ENCODE measurements around the gene PHOX2A. TPM values are rescaled to one million over a fixed set of nuclear protein-coding genes. Genes with fewer than 3 reads are reported as not detected.
"Not testable (repeated sequence)": the region's sequence is repeated elsewhere in the genome, so short reads cannot be mapped to it uniquely, and the experiment has no call there.

PHOX2A gene
- total and polyA plus RNA-seq, 2 donors (not counting 1 experiment from before 2014, with no cell fraction given), result not detected

DNA sequence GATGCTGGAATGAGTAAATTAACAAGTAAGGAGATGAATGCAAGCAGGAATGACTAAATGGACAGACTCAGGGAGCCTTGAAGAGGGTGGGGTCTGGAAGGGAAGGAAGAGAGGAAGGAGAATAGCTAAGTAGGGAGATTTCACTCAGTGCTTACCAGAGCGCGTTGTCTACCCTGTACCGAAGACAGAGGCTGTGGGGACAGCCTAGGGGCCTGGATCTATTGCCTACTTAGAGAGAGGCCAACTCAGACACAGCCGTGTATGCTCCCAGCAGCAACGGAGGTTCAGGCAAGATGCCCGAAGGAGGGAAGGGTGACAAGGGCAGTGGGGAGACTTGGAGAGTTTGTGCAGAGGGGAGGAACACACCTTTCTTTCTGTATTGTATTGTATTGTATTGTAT, 27.3 kb downstream of the PHOX2A start, which contains the start of gene FOLR2:
Gene FOLR2, plus strand, starts transcription at position 157 of the 400 bp plus-strand sequence. CDS start 1,791 bp downstream, outside the sequence.
- Histone ChIP-seq H2AFZ (ENCODE audit: low read length) (no peak within 1 kb of the TSS), H3K4me1 (ENCODE audit: control insufficient read depth, extremely low read depth, insufficient read depth, low read length) (no peaks in the 10 kb centered on the region), H3K27me3 (ENCODE audit: control insufficient read depth, insufficient read depth, low read length) (peaks cover 12% of the 10 kb centered on the region), H3K36me3 (ENCODE audit: control insufficient read depth, insufficient read depth, low read length) (no peaks in the 10 kb centered on the region), H4K20me1 (ENCODE audit: control insufficient read depth, extremely low read depth, insufficient read depth, low read length) (no peaks in the 10 kb centered on the region), H3K4me2 (ENCODE audit: extremely low read depth, insufficient read depth, low read length) (no peak within 1 kb of the TSS), H3K27ac (ENCODE audit: insufficient read depth, low read length) (no peak within 1 kb of the TSS), H3K4me3 (replicated peaks in 1 of 4; ENCODE audit: control extremely low read depth in 1 of 4, insufficient read depth in 1 of 4, low read depth in 3 of 4, low read length in 4 of 4) (no peak within 1 kb of the TSS), H3K79me2 (ENCODE audit: control insufficient read depth, insufficient read depth, low read length) (no peaks in the 10 kb centered on the region), H3K9me3 (ENCODE audit: control insufficient read depth, insufficient read depth, low read depth, low read length) (no peaks in the 10 kb centered on the region), H3K9ac (ENCODE audit: insufficient read depth, low read length) (no peak within 1 kb of the TSS)
- TF ChIP-seq, protein P1, sequence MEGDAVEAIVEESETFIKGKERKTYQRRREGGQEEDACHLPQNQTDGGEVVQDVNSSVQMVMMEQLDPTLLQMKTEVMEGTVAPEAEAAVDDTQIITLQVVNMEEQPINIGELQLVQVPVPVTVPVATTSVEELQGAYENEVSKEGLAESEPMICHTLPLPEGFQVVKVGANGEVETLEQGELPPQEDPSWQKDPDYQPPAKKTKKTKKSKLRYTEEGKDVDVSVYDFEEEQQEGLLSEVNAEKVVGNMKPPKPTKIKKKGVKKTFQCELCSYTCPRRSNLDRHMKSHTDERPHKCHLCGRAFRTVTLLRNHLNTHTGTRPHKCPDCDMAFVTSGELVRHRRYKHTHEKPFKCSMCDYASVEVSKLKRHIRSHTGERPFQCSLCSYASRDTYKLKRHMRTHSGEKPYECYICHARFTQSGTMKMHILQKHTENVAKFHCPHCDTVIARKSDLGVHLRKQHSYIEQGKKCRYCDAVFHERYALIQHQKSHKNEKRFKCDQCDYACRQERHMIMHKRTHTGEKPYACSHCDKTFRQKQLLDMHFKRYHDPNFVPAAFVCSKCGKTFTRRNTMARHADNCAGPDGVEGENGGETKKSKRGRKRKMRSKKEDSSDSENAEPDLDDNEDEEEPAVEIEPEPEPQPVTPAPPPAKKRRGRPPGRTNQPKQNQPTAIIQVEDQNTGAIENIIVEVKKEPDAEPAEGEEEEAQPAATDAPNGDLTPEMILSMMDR (conservative IDR thresholded peaks at IDR 0.05 in 1 of 2, IDR thresholded peaks at IDR 0.05 in 1 of 2; ENCODE audit: low read depth in 1 of 2, low read length in 2 of 2), result no peak
- TF ChIP-seq EZH2 (IDR thresholded peaks at IDR 0.05; ENCODE audit: low read length, missing control alignments), result no peak
- no peak for DNase-seq (ENCODE audit: low read depth in 2 of 2)

DNA sequence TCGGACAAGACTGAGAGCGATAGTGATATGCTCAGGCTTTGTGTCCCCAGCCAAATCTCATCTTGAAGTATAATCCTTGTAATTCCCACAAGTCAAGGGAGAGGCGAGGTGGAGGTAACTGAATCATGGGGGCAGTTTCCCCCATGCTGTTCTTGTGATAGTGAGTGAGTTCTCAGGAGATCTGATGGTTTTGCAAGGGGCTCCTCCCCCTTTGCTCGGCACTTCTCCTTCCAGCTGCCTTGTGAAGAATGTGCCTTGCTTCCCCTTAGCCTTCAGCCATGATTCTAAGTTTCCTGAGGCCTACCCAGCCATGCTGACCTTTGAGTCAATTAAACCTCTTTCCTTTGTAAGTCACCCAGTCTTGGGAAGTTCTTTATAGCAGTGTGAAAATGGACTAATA, 34.9 kb downstream of the PHOX2A start:
- Histone ChIP-seq H3K4me2 (ENCODE audit: extremely low read depth, insufficient read depth, low read length) (no peak overlapping the region), H3K9ac (ENCODE audit: insufficient read depth, low read length) (no peak overlapping the region), H2AFZ (ENCODE audit: low read length) (no peak overlapping the region), H3K27me3 (ENCODE audit: control insufficient read depth, insufficient read depth, low read length) (no peaks in the 10 kb centered on the region), H4K20me1 (ENCODE audit: control insufficient read depth, extremely low read depth, insufficient read depth, low read length) (no peaks in the 10 kb centered on the region), H3K4me1 (ENCODE audit: control insufficient read depth, extremely low read depth, insufficient read depth, low read length) (no peaks in the 10 kb centered on the region), H3K79me2 (ENCODE audit: control insufficient read depth, insufficient read depth, low read length) (no peaks in the 10 kb centered on the region), H3K4me3 (replicated peaks in 1 of 4; ENCODE audit: control extremely low read depth in 1 of 4, insufficient read depth in 1 of 4, low read depth in 3 of 4, low read length in 4 of 4) (no peak overlapping the region), H3K27ac (ENCODE audit: insufficient read depth, low read length) (no peak overlapping the region), H3K36me3 (ENCODE audit: control insufficient read depth, insufficient read depth, low read length) (no peaks in the 10 kb centered on the region), H3K9me3 (ENCODE audit: control insufficient read depth, insufficient read depth, low read depth, low read length) (no peaks in the 10 kb centered on the region)
- no peak for DNase-seq (ENCODE audit: low read depth in 2 of 2)
- TF ChIP-seq, protein P1 (conservative IDR thresholded peaks at IDR 0.05 in 1 of 2, IDR thresholded peaks at IDR 0.05 in 1 of 2; ENCODE audit: low read depth in 1 of 2, low read length in 2 of 2), result no peak
- no peak for TF ChIP-seq EZH2 (IDR thresholded peaks at IDR 0.05; ENCODE audit: low read length, missing control alignments)

DNA sequence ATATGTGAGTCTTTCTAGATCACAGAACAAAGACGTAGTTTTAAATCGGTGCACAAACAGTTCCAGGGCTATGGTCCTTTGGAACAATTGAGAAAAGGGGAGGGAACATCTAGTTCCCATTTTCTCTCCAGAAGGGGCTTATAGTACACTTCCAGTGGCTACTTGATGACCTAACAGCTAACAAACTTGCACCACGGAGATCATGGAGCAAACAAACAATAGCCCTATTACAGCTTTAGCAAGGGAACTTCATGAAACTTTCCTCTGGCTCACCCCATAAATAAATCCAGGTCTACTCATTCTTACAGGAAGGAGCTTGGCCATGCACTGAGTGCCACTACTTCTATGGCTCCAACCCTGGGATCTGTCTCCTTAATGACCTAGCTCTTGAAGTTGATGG, 35.7 kb downstream of the PHOX2A start:
- no peaks in the 10 kb centered on the region for H3K27me3 ChIP-seq (ENCODE audit: control insufficient read depth, insufficient read depth, low read length)
- no peaks in the 10 kb centered on the region for H3K79me2 ChIP-seq (ENCODE audit: control insufficient read depth, insufficient read depth, low read length)
- no peaks in the 10 kb centered on the region for H3K4me1 ChIP-seq (ENCODE audit: control insufficient read depth, extremely low read depth, insufficient read depth, low read length)
- TF ChIP-seq, protein P1 (conservative IDR thresholded peaks at IDR 0.05 in 1 of 2, IDR thresholded peaks at IDR 0.05 in 1 of 2; ENCODE audit: low read depth in 1 of 2, low read length in 2 of 2), result no peak
- TF ChIP-seq EZH2 (IDR thresholded peaks at IDR 0.05; ENCODE audit: low read length, missing control alignments), result no peak
- no peak overlapping the region for H2AFZ ChIP-seq (ENCODE audit: low read length)
- no peak overlapping the region for H3K9ac ChIP-seq (ENCODE audit: insufficient read depth, low read length)
- no peak overlapping the region for H3K4me2 ChIP-seq (ENCODE audit: extremely low read depth, insufficient read depth, low read length)
- no peaks in the 10 kb centered on the region for H3K36me3 ChIP-seq (ENCODE audit: control insufficient read depth, insufficient read depth, low read length)
- H3K9me3 ChIP-seq (ENCODE audit: control insufficient read depth, insufficient read depth, low read depth, low read length), result no peaks in the 10 kb centered on the region
- H3K27ac ChIP-seq (ENCODE audit: insufficient read depth, low read length), result no peak overlapping the region
- no peak for DNase-seq (ENCODE audit: low read depth in 2 of 2)
- H4K20me1 ChIP-seq (ENCODE audit: control insufficient read depth, extremely low read depth, insufficient read depth, low read length), result no peaks in the 10 kb centered on the region
- no peak overlapping the region for H3K4me3 ChIP-seq (replicated peaks in 1 of 4; ENCODE audit: control extremely low read depth in 1 of 4, insufficient read depth in 1 of 4, low read depth in 3 of 4, low read length in 4 of 4)

DNA sequence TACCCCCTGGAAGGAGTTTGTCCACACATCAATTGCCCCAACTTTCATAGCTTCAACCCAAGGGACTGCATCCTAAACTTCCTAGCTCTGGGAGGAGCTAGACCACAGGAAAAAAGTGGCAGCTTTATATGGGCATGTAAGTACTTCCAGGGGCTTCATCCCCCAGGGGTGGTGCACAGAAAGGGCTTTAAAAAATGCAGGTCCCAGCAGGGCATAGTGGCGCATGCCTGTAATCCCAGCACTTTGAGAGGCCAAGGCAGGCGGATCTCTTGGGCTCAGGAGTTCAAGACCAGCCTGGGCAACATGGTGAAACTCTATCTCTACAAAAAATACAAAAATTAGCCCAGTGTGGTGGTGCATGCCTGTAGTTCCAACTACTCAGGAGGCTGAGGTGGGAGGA, 37.2 kb downstream of the PHOX2A start:
- H3K27me3 ChIP-seq (ENCODE audit: control insufficient read depth, insufficient read depth, low read length); DNase-seq (ENCODE audit: low read depth in 2 of 2); H3K79me2 ChIP-seq (ENCODE audit: control insufficient read depth, insufficient read depth, low read length); H3K9me3 ChIP-seq (ENCODE audit: control insufficient read depth, insufficient read depth, low read depth, low read length); H4K20me1 ChIP-seq (ENCODE audit: control insufficient read depth, extremely low read depth, insufficient read depth, low read length); H3K27ac ChIP-seq (ENCODE audit: insufficient read depth, low read length); H3K4me1 ChIP-seq (ENCODE audit: control insufficient read depth, extremely low read depth, insufficient read depth, low read length); H3K4me3 ChIP-seq (replicated peaks in 1 of 4; ENCODE audit: control extremely low read depth in 1 of 4, insufficient read depth in 1 of 4, low read depth in 3 of 4, low read length in 4 of 4); H3K9ac ChIP-seq (ENCODE audit: insufficient read depth, low read length); H2AFZ ChIP-seq (ENCODE audit: low read length); H3K4me2 ChIP-seq (ENCODE audit: extremely low read depth, insufficient read depth, low read length); H3K36me3 ChIP-seq (ENCODE audit: control insufficient read depth, insufficient read depth, low read length): not testable (repeated sequence)
